Astrocyte (in vitro differentiated cells and primary cell): ENCODE measurements around the gene NFIA.

Experiments used
- EZH2 ChIP-seq: IDR thresholded peaks from 2 replicates; pipeline ENCODE4 v1.6.1; 2012; ENCODE audit warnings: mild to moderate bottlenecking, low read length, inconsistent platforms; ENCODE audit not compliant: insufficient read depth
- TF ChIP-seq, protein P1 (sequence below): IDR thresholded peaks from 2 replicates; pipeline ENCODE4 v1.5.1; 2011; ENCODE audit warnings: low read depth, mild to moderate bottlenecking, inconsistent platforms, low read length, moderate library complexity; ENCODE audit not compliant: insufficient read depth

DNA sequence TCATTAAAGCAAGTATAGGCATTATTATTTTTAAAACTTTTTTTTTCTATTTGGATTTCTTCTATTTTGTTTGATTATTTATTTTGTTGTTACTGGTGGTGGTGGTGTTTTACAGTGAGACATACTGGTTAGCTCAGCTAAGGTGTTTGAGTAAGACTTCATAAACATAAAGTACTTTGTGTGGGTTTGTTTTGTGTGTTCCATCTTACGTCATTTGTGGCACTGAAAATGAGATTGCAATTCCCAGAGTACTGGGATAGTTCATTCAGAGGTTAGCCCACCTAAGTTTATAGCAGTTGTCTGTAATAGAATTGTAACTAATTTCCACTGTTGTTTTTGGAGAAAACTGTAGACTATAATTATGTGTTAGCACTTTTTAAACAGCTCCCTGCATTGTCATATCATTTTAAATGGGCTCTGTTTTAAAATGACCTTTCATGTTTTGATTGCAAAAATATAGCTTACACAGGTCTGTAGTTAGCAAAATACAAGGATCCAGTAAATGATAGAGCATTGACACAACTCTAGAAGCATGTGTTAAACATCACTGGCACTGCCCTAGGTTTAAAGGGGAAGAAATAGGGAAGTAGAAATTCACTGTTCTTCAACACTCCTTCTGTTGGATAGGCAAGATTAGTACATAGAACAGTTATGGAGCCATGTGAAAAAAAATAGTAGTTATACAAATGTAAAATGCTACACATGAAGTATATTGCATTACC, 171.7 kb downstream of the NFIA start:
- TF ChIP-seq, protein P1, sequence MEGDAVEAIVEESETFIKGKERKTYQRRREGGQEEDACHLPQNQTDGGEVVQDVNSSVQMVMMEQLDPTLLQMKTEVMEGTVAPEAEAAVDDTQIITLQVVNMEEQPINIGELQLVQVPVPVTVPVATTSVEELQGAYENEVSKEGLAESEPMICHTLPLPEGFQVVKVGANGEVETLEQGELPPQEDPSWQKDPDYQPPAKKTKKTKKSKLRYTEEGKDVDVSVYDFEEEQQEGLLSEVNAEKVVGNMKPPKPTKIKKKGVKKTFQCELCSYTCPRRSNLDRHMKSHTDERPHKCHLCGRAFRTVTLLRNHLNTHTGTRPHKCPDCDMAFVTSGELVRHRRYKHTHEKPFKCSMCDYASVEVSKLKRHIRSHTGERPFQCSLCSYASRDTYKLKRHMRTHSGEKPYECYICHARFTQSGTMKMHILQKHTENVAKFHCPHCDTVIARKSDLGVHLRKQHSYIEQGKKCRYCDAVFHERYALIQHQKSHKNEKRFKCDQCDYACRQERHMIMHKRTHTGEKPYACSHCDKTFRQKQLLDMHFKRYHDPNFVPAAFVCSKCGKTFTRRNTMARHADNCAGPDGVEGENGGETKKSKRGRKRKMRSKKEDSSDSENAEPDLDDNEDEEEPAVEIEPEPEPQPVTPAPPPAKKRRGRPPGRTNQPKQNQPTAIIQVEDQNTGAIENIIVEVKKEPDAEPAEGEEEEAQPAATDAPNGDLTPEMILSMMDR = no peak
- no peak for TF ChIP-seq EZH2
